Dermis microvascular lymphatic vessel endothelial cell (primary cell): ENCODE measurements around the gene COX14. TPM values are rescaled to one million over a fixed set of nuclear protein-coding genes. Genes with fewer than 3 reads are reported as not detected.
"Not testable (repeated sequence)": the region's sequence is repeated elsewhere in the genome, so short reads cannot be mapped to it uniquely, and the experiment has no call there.

Experiments used
- DNase-seq, 2 donors: peaks; one replicate each; pipeline versions ENCODE4 v3.0.0 to v3.0.0-alpha.2; 2010; ENCODE audit warnings: low read depth in 2 of 2
- total RNA-seq: library from RNA; depleted of rRNA; stranded (reverse); fragments of >200 nt; gene quantifications from 2 replicates; pipeline ENCODE4 v1.2.1, GENCODE V29; 2014

The COX14 gene
- total RNA-seq, 1 donor from 2014 or later: 54.7 TPM

GRCh38 chr12:50154947-50155346 is 42.9 kb downstream of the COX14 start:
- not testable (repeated sequence) for DNase-seq

GRCh38 chr12:50156641-50157040 is 44.6 kb downstream of the COX14 start:
- no peak for DNase-seq

- DNase-seq: no peak
Measured at GRCh38 chr12:50157259-50157658, 45.2 kb downstream of the COX14 start.

- no peak for DNase-seq
Measured at GRCh38 chr12:50160643-50161042, 48.6 kb downstream of the COX14 start.

GRCh38 chr12:50162230-50162629 is 50.2 kb downstream of the COX14 start:
- no peak for DNase-seq

GRCh38 chr12:50164963-50165362 is 52.9 kb downstream of the COX14 start:
- no peak for DNase-seq

- no peak for DNase-seq
Measured at GRCh38 chr12:50166799-50167048, 54.7 kb downstream of the COX14 start.

- peak; percentile 92 to 98 for DNase-seq
Measured at GRCh38 chr12:50167049-50167828, 55.2 kb downstream of the COX14 start, which contains the start of gene CERS5. Gene CERS5, minus strand, starts transcription at chr12:50167369. Its CDS starts 72 bp downstream, at chr12:50167297.

Other genes starting within 250 kb of the COX14 start
- not detected in 2 replicates for gene FAIM2, start 208.3 kb upstream of the COX14 start, total RNA-seq
- gene AQP2, start 161.5 kb upstream of the COX14 start, total RNA-seq: not detected in 2 replicates
- gene AQP5, start 150.4 kb upstream of the COX14 start, total RNA-seq: under 0.01 TPM in 1 of 2 replicates, not detected in the other
- not detected in 2 replicates for gene AQP6, start 139.3 kb upstream of the COX14 start, total RNA-seq
- 14.8 and 35.8 TPM in 2 replicates for gene RACGAP1, start 86.7 kb upstream of the COX14 start, total RNA-seq
- under 0.01 TPM in 1 of 2 replicates, not detected in the other for gene ASIC1, start 54.6 kb upstream of the COX14 start, total RNA-seq
- 46.6 and 53.4 TPM in 2 replicates for gene SMARCD1, start 26.9 kb upstream of the COX14 start, total RNA-seq
- gene GPD1, start 8.2 kb upstream of the COX14 start, total RNA-seq: under 0.01 TPM in 1 of 2 replicates, not detected in the other
- 25.8 and 28.1 TPM in 2 replicates for gene CERS5, start 55.1 kb downstream of the COX14 start, total RNA-seq
- gene LIMA1, start 171.3 kb downstream of the COX14 start, total RNA-seq: 19.7 and 30.9 TPM in 2 replicates